Measurements from ENCODE around the gene THSD4. TPM values are rescaled to one million over a fixed set of nuclear protein-coding genes. Genes with fewer than 3 reads are reported as not detected.

THSD4 gene
- total RNA-seq, 1 experiment from 2014 or later = 29.0 TPM

- no peak overlapping the region for H3K4me2 ChIP-seq (ENCODE audit: low read length)
- H3K9ac ChIP-seq (ENCODE audit: low read length) = 0 out of 2 replicates have a peak overlapping the region, but pooled peaks have one; percentile 9
- no peak overlapping the region for H3K4me3 ChIP-seq (ENCODE audit: low read length)
- peaks cover 13% of the 10 kb centered on the region for H3K79me2 ChIP-seq (ENCODE audit: low read length)
- no TSS peak for BruUV-seq (replicated peaks)
- POLR2A ChIA-PET (ENCODE audit: unreplicated experiment) = interaction anchor here (1.1 kb wide), 1 partner anchor 183 kb away, joined by 5 read pairs; no protein-coding TSS in a partner anchor
- peaks cover 18% of the 10 kb centered on the region for H3F3A ChIP-seq (ENCODE audit: low read length, unreplicated experiment)
- H3K4me1 ChIP-seq (ENCODE audit: insufficient read depth, low read length) = peaks cover 54% of the 10 kb centered on the region
- ATAC-seq = no peak
- H3K27ac ChIP-seq (ENCODE audit: low read length) = peak overlapping the region; percentile 98
- CTCF ChIA-PET = no interaction called here
- no peaks in the 10 kb centered on the region for H3K36me3 ChIP-seq (ENCODE audit: low read depth, low read length)
- no peaks in the 10 kb centered on the region for H3K27me3 ChIP-seq (ENCODE audit: low read length)
- no peaks in the 10 kb centered on the region for H4K20me1 ChIP-seq (ENCODE audit: low read length)
- no peak for DNase-seq
- H3K9me2 ChIP-seq (replicated peaks; ENCODE audit: low read length) = no peaks in the 10 kb centered on the region
- no peak overlapping the region for H2AFZ ChIP-seq (ENCODE audit: low read length)
- H3K9me3 ChIP-seq (ENCODE audit: low read length) = no peaks in the 10 kb centered on the region
- TF ChIP-seq EZH2phosphoT487 (IDR thresholded peaks at IDR 0.05; ENCODE audit: borderline replicate concordance, low read length) = no peak
- TF ChIP-seq EZH2 (IDR thresholded peaks at IDR 0.05; ENCODE audit: low read length, unreplicated experiment) = no peak
- TF ChIP-seq CTCF (conservative IDR thresholded peaks at IDR 0.05; ENCODE audit: low read depth, low read length) = no peak
- intact Hi-C loops (cut with micrococcal nuclease) = loop anchor here (10.0 kb wide), 1 partner anchor 217 kb away; the partner anchor contains the start of genes LRRC49 and THAP10
Observed at GRCh38 chr15:71111950-71112349, 3.3 kb upstream of the THSD4 start.

GRCh38 chr15:71112429-71112828 lies 2.8 kb upstream of the THSD4 start:
- DNase-seq (peak; percentile 72), ATAC-seq (peak; percentile 6; the same call in 1 of the 2 replicates)
- no peaks in the 10 kb centered on the region for H3K36me3 ChIP-seq (ENCODE audit: low read depth, low read length)
- H3K9me2 ChIP-seq (replicated peaks; ENCODE audit: low read length) = no peaks in the 10 kb centered on the region
- no peak overlapping the region for H3K4me3 ChIP-seq (ENCODE audit: low read length)
- POLR2A ChIA-PET (ENCODE audit: unreplicated experiment) = interaction anchor here (0.6 kb wide), 1 partner anchor 101 kb away, joined by 3 read pairs; no protein-coding TSS in a partner anchor
- peak overlapping the region; percentile 98 for H3K27ac ChIP-seq (ENCODE audit: low read length)
- peaks cover 18% of the 10 kb centered on the region for H3F3A ChIP-seq (ENCODE audit: low read length, unreplicated experiment)
- H4K20me1 ChIP-seq (ENCODE audit: low read length) = peaks cover under 1% of the 10 kb centered on the region; the same call in 1 of the 2 replicates
- CTCF ChIA-PET = no interaction called here
- no peak overlapping the region for H3K4me2 ChIP-seq (ENCODE audit: low read length)
- intact Hi-C loops (cut with micrococcal nuclease) = loop anchor here (10.0 kb wide), 1 partner anchor 218 kb away; the partner anchor contains the start of genes LRRC49 and THAP10
- TF ChIP-seq EZH2 (IDR thresholded peaks at IDR 0.05; ENCODE audit: low read length, unreplicated experiment) (no peak), CTCF (conservative IDR thresholded peaks at IDR 0.05; ENCODE audit: low read depth, low read length) (no peak), EZH2phosphoT487 (IDR thresholded peaks at IDR 0.05; ENCODE audit: borderline replicate concordance, low read length) (no peak)
- no TSS peak for BruUV-seq (replicated peaks)
- H3K27me3 ChIP-seq (ENCODE audit: low read length) = no peaks in the 10 kb centered on the region
- peaks cover 18% of the 10 kb centered on the region for H3K79me2 ChIP-seq (ENCODE audit: low read length)
- peaks cover 54% of the 10 kb centered on the region for H3K4me1 ChIP-seq (ENCODE audit: insufficient read depth, low read length)
- no peak overlapping the region for H2AFZ ChIP-seq (ENCODE audit: low read length)
- no peaks in the 10 kb centered on the region for H3K9me3 ChIP-seq (ENCODE audit: low read length)
- 0 out of 2 replicates have a peak overlapping the region, but pooled peaks have one; percentile 6 for H3K9ac ChIP-seq (ENCODE audit: low read length)
